Gastroesophageal sphincter (tissue), 4 donors: ENCODE data around the gene VPS26B. TPM values are rescaled to one million over a fixed set of nuclear protein-coding genes. Genes with fewer than 3 reads are reported as not detected.
A peak's percentile ranks its signal among the peaks of the same experiment; 100 is the strongest.

Source experiments
- ATAC-seq: fragments of 150-250 bp; one replicate; pipeline ENCODE4 v1.9.1; 2016; ENCODE audit warnings: mild to moderate bottlenecking, moderate library complexity
- H3K27ac ChIP-seq, 4 donors: fragments of 200-600 bp; sonication (generic) in 3 of 4; 1 replicate in 3 of 4; 2 replicates in 1 of 4; pipeline ENCODE4 v1.5.1; 2016 to 2019
- H3K27me3 ChIP-seq: fragments of 200-600 bp; sonication (generic); one replicate; pipeline ENCODE4 v1.5.1; 2019
- H3K36me3 ChIP-seq, 2 donors: fragments of 200-600 bp; sonication (generic); one replicate each; pipeline ENCODE4 v1.5.1; 2019; ENCODE audit warnings: control low read depth in 1 of 2
- H3K4me1 ChIP-seq, 3 donors: fragments of 200-600 bp; sonication (generic); 1 replicate in 2 of 3; 2 replicates in 1 of 3; pipeline ENCODE4 v1.5.1; 2016 to 2019; ENCODE audit warnings: control low read depth in 2 of 3
- H3K4me3 ChIP-seq, 2 donors: fragments of 200-600 bp; sonication (generic); one replicate each; pipeline ENCODE4 v1.5.1; 2019; ENCODE audit warnings: mild to moderate bottlenecking in 1 of 2, moderate library complexity in 1 of 2
- H3K9me3 ChIP-seq, 3 donors: fragments of 200-600 bp; sonication (generic); one replicate each; pipeline ENCODE4 v1.5.1; 2017 to 2019; ENCODE audit warnings: control low read depth in 2 of 3
- EP300 ChIP-seq: sonication (generic); formaldehyde crosslinking; IDR thresholded peaks from one replicate; pipeline ENCODE4 v1.6.1; 2017; ENCODE audit warnings: antibody characterized with exemption, mild to moderate bottlenecking
- POLR2A ChIP-seq, 2 donors: fragments of 450-650 bp; IDR thresholded peaks; one replicate each; pipeline ENCODE4 v1.6.1; 2017; ENCODE audit warnings: antibody characterized with exemption in 2 of 2, mild to moderate bottlenecking in 2 of 2, moderate library complexity in 1 of 2
- POLR2AphosphoS5 ChIP-seq: sonication (generic); formaldehyde crosslinking; IDR thresholded peaks from one replicate; pipeline ENCODE4 v1.6.1; 2017; ENCODE audit warnings: antibody characterized with exemption
- WGBS, 2 donors: methylation state at CpG; one replicate each; pipeline ENCODE4 v1.1.5; 2018; ENCODE audit warnings: low coverage in 1 of 2; 5-methylcytosine and 5-hydroxymethylcytosine counted together
- total RNA-seq, 4 donors: library from RNA; depleted of rRNA; stranded (reverse); fragments of >200 nt; gene quantifications; one replicate each; pipeline ENCODE4 v1.1.0, GENCODE V29; 2016
- TF ChIP-seq, protein P1 (sequence below), 4 experiments: fragments of 200-600 bp in 2 of 4; fragments of 450-650 bp in 2 of 4; sonication (generic) in 1 of 4; IDR thresholded peaks; one replicate each; pipeline ENCODE4 v1.5.1; 2017 to 2019; ENCODE audit warnings: antibody characterized with exemption in 4 of 4, mild to moderate bottlenecking in 2 of 4, moderate library complexity in 2 of 4

VPS26B gene
- total RNA-seq, 4 donors from 2014 or later: 27.6 to 56.4 (median 45.0) TPM

DNA sequence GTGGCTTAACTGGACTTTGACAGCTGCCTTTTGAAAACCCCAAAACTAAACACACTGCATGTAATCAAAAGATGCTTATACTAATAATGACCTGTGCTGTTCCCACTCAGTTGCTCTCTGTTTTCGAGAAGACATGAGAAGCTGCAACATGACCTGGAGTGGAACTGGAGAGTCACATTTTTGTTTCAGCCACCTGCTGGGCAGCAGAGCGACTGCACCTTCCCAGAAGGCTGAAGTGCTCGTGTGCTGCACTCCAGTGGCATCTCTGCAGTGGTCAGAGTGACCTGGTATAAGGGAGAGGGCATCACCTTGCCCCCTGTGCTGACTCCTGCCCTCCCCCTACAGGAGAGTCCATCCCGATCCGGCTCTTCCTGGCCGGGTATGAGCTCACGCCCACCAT is 20.1 kb downstream of the VPS26B start:
- no peaks in the 10 kb centered on the region for H3K27me3 ChIP-seq
- peaks cover 0 to 100% of the 10 kb centered on the region in 2 donors for H3K36me3 ChIP-seq
- no peak overlapping the region for H3K27ac ChIP-seq
- TF ChIP-seq, protein P1, sequence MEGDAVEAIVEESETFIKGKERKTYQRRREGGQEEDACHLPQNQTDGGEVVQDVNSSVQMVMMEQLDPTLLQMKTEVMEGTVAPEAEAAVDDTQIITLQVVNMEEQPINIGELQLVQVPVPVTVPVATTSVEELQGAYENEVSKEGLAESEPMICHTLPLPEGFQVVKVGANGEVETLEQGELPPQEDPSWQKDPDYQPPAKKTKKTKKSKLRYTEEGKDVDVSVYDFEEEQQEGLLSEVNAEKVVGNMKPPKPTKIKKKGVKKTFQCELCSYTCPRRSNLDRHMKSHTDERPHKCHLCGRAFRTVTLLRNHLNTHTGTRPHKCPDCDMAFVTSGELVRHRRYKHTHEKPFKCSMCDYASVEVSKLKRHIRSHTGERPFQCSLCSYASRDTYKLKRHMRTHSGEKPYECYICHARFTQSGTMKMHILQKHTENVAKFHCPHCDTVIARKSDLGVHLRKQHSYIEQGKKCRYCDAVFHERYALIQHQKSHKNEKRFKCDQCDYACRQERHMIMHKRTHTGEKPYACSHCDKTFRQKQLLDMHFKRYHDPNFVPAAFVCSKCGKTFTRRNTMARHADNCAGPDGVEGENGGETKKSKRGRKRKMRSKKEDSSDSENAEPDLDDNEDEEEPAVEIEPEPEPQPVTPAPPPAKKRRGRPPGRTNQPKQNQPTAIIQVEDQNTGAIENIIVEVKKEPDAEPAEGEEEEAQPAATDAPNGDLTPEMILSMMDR (IDR thresholded peaks at IDR 0.05): peak in 3 of 4 experiments; percentile 29 to 48 (median 45)
- TF ChIP-seq POLR2AphosphoS5 (no peak), POLR2A (IDR thresholded peaks at IDR 0.05) (no peak)
- H3K4me3 ChIP-seq: no peak overlapping the region
- H3K4me1 ChIP-seq: no peaks in the 10 kb centered on the region
- 0 to 48% methylated on average over 1 to 7 of the region's 7 CpGs for WGBS, 2 donors
- H3K9me3 ChIP-seq: no peaks in the 10 kb centered on the region
- ATAC-seq: peak; percentile 35

DNA sequence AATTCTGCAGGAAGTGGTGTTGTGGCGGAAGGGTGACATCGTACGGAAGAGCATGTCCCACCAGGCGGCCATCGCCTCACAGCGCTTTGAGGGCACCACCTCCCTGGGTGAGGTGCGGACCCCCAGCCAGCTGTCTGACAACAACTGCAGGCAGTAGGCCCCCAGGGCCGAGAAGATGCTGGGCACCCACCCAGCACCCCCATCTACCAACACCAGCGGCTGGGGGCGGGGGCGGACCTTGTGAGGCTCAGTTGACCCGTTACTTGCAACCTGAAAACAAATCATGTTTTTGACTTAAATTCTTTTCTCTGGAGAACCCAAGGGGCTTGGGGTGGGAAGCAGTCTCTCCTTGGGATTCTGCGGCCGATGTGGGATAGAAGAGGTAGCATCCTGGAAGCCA is 21.0 kb downstream of the VPS26B start:
- no peak overlapping the region for H3K27ac ChIP-seq
- TF ChIP-seq, protein P1 (IDR thresholded peaks at IDR 0.05): no peak
- TF ChIP-seq POLR2A (IDR thresholded peaks at IDR 0.05): no peak
- no peak for TF ChIP-seq EP300
- TF ChIP-seq POLR2AphosphoS5: no peak
- ATAC-seq: no peak
- H3K4me1 ChIP-seq: no peaks in the 10 kb centered on the region
- H3K36me3 ChIP-seq: peaks cover 0 to 100% of the 10 kb centered on the region in 2 donors
- H3K4me3 ChIP-seq: no peak overlapping the region
- H3K9me3 ChIP-seq: no peaks in the 10 kb centered on the region
- no peaks in the 10 kb centered on the region for H3K27me3 ChIP-seq
- 80% methylated on average over 1 of the region's 14 CpGs; no CpG with 5 or more reads in 1 of the 2 donors for WGBS, 2 donors

DNA sequence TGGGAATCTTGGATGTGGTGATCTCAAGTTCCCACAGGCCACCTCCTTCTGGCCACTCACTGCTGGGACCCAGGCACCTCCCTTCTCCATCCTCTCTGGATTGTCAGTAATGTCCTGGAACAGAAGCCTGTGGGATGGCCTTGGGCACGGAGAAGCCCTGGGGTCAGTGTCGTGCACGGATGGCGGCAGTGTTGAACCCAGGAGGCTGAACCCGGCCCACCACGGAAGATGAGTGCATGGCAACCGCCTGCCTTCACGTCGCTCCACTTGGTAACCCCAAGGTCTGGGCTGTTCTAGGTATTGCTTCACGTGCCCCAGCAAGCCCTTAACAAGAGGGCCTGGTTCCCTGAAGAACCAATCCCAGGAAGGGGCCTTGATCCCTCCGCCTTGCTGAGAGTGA is 21.6 kb downstream of the VPS26B start:
- H3K4me1 ChIP-seq: peaks cover 0 to 4% (median 0%) of the 10 kb centered on the region in 3 donors
- H3K27me3 ChIP-seq: no peaks in the 10 kb centered on the region
- no peaks in the 10 kb centered on the region for H3K9me3 ChIP-seq
- H3K4me3 ChIP-seq: no peak overlapping the region
- H3K27ac ChIP-seq: no peak overlapping the region
- peaks cover 0 to 100% of the 10 kb centered on the region in 2 donors for H3K36me3 ChIP-seq
- TF ChIP-seq POLR2A (IDR thresholded peaks at IDR 0.05): no peak
- TF ChIP-seq POLR2AphosphoS5: no peak
- TF ChIP-seq EP300: no peak
- TF ChIP-seq, protein P1 (IDR thresholded peaks at IDR 0.05): no peak
- 100% methylated on average over 1 of the region's 11 CpGs; no CpG with 5 or more reads in 1 of the 2 donors for WGBS, 2 donors
- no peak for ATAC-seq

DNA sequence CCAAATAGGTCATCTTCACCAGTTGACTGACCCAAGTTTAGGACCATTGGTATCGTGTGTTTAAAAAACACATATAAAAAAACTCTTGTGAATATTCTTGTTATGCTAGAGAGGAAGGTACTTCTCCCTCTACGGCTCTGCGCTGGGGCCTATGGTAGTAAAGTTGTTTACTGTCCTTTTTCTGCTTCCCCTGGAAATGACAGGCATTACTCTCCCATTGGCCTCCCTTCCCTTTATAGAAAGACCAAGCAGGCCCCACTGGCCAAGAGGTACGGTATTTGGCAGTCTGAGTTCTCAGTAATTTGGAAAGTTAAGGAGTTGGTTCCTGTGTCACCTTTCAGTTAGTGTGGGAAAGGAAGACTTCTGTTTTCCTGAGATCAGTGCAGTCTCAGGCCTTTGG is 22.2 kb downstream of the VPS26B start:
- TF ChIP-seq POLR2A (IDR thresholded peaks at IDR 0.05) (no peak), EP300 (no peak), POLR2AphosphoS5 (no peak)
- TF ChIP-seq, protein P1 (IDR thresholded peaks at IDR 0.05): no peak
- Histone ChIP-seq H3K36me3 (peaks cover 0 to 96% of the 10 kb centered on the region in 2 donors), H3K9me3 (no peaks in the 10 kb centered on the region), H3K4me1 (peaks cover 0 to 9% (median 2%) of the 10 kb centered on the region in 3 donors), H3K4me3 (no peak overlapping the region), H3K27ac (no peak overlapping the region), H3K27me3 (no peaks in the 10 kb centered on the region)
- ATAC-seq: no peak
- WGBS, 2 donors: 77 to 79% methylated on average over 3 to 4 of the region's 4 CpGs

DNA sequence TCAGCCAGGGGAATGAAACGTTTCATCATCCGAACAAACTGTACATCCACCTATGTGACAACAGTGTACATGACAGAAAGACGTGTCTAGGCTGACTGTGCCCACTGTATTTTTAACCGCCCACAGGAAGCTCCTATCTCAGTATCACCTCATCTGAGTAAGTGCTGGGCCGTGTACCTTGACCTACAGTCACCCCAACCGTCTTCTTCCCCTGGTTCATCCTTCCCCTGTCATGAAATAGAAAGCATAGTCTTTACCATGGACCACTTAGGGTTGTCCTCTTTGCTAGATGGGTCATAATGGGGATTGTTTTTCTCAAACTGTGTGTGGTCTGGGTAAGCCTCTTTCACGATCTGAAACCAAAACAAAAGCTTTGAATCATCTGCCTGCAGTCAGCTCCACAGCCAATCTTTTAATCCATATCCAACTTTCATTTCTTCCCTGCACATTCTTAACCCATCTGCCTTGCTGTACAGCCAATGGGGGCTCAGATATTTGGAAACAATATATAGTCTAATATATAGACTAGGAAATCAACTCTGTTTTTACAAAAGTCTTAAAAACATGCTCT is 24.5 kb downstream of the VPS26B start:
- Histone ChIP-seq H3K4me1 (peaks cover 5 to 20% (median 9%) of the 10 kb centered on the region in 3 donors), H3K27me3 (no peaks in the 10 kb centered on the region), H3K9me3 (no peaks in the 10 kb centered on the region), H3K27ac (no peak overlapping the region), H3K36me3 (peaks cover 0 to 72% of the 10 kb centered on the region in 2 donors), H3K4me3 (no peak overlapping the region)
- TF ChIP-seq, protein P1 (IDR thresholded peaks at IDR 0.05): no peak
- no peak for TF ChIP-seq POLR2A (IDR thresholded peaks at IDR 0.05)
- TF ChIP-seq POLR2AphosphoS5: no peak
- TF ChIP-seq EP300: no peak
- 45 to 55% methylated on average over 3 to 7 of the region's 7 CpGs for WGBS, 2 donors
- no peak for ATAC-seq
